ENCODE data around the gene ATXN1L. TPM values are rescaled to one million over a fixed set of nuclear protein-coding genes. Genes with fewer than 3 reads are reported as not detected.
A peak's percentile ranks its signal among the peaks of the same experiment; 100 is the strongest.
"Not testable (repeated sequence)": the region's sequence is repeated elsewhere in the genome, so short reads cannot be mapped to it uniquely, and the experiment has no call there.

Gene ATXN1L
- total RNA-seq, 2 donors from 2014 or later: 17.0 to 33.0 TPM

- Mint-ChIP-seq H3K36me3 (peaks cover 0 to 14% of the 10 kb centered on the region in 2 donors), H3K27ac (no peak overlapping the region), H3K9me3 (no peaks in the 10 kb centered on the region)
- ATAC-seq (no peak), DNase-seq (ENCODE audit: low spot score in 2 of 2) (no peak)
Observed at GRCh38 chr16:71843572-71843971, 2.2 kb upstream of the ATXN1L start.

- Mint-ChIP-seq H3K36me3 (peaks cover 5 to 16% of the 10 kb centered on the region in 2 donors), H3K9me3 (no peaks in the 10 kb centered on the region), H3K27ac (peak overlapping the region; percentile 91 to 96)
- ATAC-seq (no peak), DNase-seq (ENCODE audit: low spot score in 2 of 2) (peak in 1 of 2 donors; percentile 17)
Observed at GRCh38 chr16:71846431-71846830, 655 bp downstream of the ATXN1L start.

DNA sequence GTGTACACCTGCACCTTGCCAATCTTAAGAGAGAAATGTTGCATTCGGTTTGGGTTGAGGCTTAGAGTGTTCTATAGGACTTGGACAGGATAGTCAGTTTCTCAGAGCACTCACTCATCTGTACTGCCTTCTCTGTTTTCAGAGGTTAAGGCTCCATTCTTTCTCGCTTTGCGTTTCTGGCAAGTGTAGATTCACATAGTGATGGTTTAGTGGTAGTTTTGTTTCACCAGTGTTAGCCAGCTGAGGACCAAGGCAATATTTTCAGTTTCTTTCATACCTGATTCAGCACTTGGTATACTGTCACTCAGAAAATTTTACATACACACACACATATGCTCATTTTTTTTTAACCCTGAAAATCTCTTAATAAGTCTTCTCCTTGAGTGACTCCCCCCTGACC is 1.3 kb downstream of the ATXN1L start:
- no peak for DNase-seq (ENCODE audit: low spot score in 2 of 2)
- no peaks in the 10 kb centered on the region for H3K9me3 Mint-ChIP-seq
- H3K27ac Mint-ChIP-seq: peak overlapping the region; percentile 85 to 96
- ATAC-seq: no peak
- H3K36me3 Mint-ChIP-seq: peaks cover 5 to 16% of the 10 kb centered on the region in 2 donors

- Mint-ChIP-seq H3K36me3 (peaks cover 11 to 16% of the 10 kb centered on the region in 2 donors), H3K27ac (no peak overlapping the region), H3K9me3 (no peaks in the 10 kb centered on the region)
- ATAC-seq (no peak), DNase-seq (ENCODE audit: low spot score in 2 of 2) (no peak)
Observed at GRCh38 chr16:71848622-71849021, 2.8 kb downstream of the ATXN1L start.

DNA sequence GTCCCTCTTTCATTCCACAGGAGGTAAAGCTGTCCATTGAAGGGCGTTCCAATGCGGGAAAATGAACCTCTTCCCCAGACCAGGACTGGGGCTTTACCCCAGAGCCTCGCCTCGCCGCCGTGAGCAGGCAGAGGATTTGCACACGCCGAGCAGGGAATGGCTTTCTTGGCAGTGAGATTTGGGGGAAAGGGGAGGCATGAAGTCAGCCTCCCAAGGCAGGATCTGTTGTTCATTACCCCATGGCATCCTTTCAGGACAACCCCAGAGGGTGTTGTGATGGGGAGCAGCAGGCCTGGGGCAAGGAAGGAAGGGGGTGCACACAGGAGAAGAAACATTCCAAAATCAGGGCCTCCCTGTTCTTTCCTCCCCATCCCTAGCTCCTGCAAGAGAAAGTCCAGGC is 6.0 kb downstream of the ATXN1L start:
- Mint-ChIP-seq H3K9me3 (no peaks in the 10 kb centered on the region), H3K27ac (no peak overlapping the region), H3K36me3 (peaks cover 9 to 11% of the 10 kb centered on the region in 2 donors)
- DNase-seq (ENCODE audit: low spot score in 2 of 2) (no peak), ATAC-seq (no peak)

GRCh38 chr16:71852158-71852557 is 6.4 kb downstream of the ATXN1L start:
- Mint-ChIP-seq H3K27ac (no peak overlapping the region), H3K36me3 (peaks cover 9 to 11% of the 10 kb centered on the region in 2 donors), H3K9me3 (no peaks in the 10 kb centered on the region)
- DNase-seq (ENCODE audit: low spot score in 2 of 2) (no peak), ATAC-seq (no peak)

GRCh38 chr16:71852561-71852960 is 6.8 kb downstream of the ATXN1L start:
- Mint-ChIP-seq H3K9me3 (no peaks in the 10 kb centered on the region), H3K36me3 (peaks cover 9 to 11% of the 10 kb centered on the region in 2 donors), H3K27ac (peak overlapping the region; percentile 43 to 56)
- DNase-seq (ENCODE audit: low spot score in 2 of 2) (no peak), ATAC-seq (no peak)

- DNase-seq (ENCODE audit: low spot score in 2 of 2) (no peak), ATAC-seq (no peak)
- Mint-ChIP-seq H3K9me3 (no peaks in the 10 kb centered on the region), H3K27ac (peak overlapping the region; percentile 43 to 65), H3K36me3 (peaks cover 4 to 11% of the 10 kb centered on the region in 2 donors)
Observed at GRCh38 chr16:71853413-71853812, 7.6 kb downstream of the ATXN1L start.

DNA sequence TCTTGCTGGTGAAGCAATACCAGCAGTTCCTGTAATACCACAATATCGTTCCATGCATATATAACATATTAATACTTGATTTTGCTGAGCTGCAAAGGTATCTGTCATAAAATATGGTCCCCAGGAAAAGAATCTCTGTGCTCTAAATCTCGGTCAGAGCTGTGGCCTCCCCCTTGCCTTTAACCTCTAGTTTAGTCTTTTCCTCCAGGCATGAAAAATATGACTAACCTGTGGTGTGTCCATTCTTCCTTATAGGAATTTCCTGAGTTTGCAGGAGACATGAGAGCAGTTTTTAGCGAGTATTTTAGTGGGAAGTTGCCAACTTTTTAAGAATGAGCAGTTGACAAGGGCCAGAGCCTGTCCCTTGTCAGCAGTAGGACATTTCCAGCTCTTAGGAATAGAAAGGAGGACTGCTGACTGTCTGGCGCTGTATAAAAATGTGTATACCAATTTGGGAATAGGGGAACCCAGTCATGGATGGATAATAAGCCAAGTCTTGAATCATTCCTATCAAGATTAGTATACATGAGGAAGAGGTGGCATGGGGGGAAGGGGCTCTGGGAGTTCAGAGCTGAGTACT is 8.7 kb downstream of the ATXN1L start:
- no peak for ATAC-seq
- Mint-ChIP-seq H3K9me3 (no peaks in the 10 kb centered on the region), H3K36me3 (peaks cover 0 to 11% of the 10 kb centered on the region in 2 donors), H3K27ac (peak overlapping the region in 1 of 2 donors; percentile 43)
- DNase-seq (ENCODE audit: low spot score in 2 of 2): no peak

- peak; percentile 65 to 87 for ATAC-seq
- Mint-ChIP-seq H3K27ac (peak overlapping the region in 1 of 2 donors; percentile 10), H3K9me3 (no peaks in the 10 kb centered on the region), H3K36me3 (peaks cover 0 to 6% of the 10 kb centered on the region in 2 donors)
- DNase-seq (ENCODE audit: low spot score in 2 of 2): peak in 1 of 2 donors; percentile 33
Observed at GRCh38 chr16:71855937-71856662, 10.3 kb downstream of the ATXN1L start.

DNA sequence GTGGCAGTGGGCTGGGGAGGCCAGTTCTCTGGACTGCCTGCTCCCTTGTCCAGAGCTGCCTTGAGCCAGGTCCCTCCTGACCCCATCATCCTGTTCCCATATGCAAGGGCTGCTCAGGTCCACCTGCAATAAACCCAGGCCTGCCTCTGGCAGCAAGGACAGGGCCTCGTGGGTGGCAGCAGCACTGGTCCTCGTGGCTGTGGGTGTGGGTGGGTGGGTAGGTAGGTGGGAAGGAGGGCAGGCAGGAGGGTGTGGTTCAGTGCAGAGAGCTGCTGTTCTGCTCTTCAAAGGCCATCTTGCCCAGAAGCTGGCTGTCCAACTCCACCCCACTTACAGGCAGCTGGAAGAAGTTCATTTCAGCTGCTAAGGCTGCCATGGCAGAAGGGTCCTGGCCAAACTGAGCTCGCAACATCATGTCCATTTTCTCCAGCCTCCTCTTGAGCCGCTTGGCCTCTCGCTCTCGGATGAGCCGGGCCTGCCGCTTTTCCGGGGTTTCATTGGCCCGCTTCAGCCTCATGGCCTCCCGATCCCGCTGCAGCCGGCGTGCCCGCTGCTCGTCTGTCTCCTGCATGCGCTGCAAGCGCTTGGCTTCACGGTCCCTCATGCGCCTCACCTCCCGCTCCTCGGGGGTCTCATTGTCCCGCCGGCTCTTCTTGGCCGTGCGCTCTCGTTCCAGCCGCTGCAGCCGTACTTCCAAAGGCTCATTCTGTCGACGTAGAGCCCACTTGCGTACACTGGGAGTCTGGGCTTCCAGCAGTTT is 14.2 kb downstream of the ATXN1L start:
- Mint-ChIP-seq H3K27ac (no peak overlapping the region), H3K36me3 (no peaks in the 10 kb centered on the region), H3K9me3 (no peaks in the 10 kb centered on the region)

DNA sequence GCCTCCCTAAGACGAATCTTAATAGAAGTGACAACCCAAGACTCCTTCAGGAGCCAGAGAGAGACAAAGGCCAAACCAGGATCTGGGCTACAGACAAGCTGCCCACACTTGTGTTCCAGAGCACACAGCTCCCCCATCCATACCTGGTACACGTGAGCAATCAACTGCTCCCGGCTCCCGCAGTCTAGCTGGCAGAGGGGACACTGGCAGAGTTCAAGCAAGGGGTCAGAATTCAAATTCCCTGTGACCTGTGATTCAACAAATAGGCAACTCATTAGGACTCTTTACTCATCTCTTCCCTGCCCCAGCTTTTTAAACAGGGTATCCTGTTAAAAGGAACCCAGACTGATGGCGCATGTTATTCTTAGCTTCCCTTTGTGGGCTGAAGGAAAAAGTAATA is 18.2 kb downstream of the ATXN1L start:
- DNase-seq (ENCODE audit: low spot score in 2 of 2) (no peak), ATAC-seq (no peak)
- no peak overlapping the region for H3K27ac Mint-ChIP-seq
- no peaks in the 10 kb centered on the region for H3K36me3 Mint-ChIP-seq
- no peaks in the 10 kb centered on the region for H3K9me3 Mint-ChIP-seq

More for the DNA sequence above, 14.2 kb downstream of the ATXN1L start:
- no peak for ATAC-seq
- DNase-seq (ENCODE audit: low spot score in 2 of 2): no peak

DNA sequence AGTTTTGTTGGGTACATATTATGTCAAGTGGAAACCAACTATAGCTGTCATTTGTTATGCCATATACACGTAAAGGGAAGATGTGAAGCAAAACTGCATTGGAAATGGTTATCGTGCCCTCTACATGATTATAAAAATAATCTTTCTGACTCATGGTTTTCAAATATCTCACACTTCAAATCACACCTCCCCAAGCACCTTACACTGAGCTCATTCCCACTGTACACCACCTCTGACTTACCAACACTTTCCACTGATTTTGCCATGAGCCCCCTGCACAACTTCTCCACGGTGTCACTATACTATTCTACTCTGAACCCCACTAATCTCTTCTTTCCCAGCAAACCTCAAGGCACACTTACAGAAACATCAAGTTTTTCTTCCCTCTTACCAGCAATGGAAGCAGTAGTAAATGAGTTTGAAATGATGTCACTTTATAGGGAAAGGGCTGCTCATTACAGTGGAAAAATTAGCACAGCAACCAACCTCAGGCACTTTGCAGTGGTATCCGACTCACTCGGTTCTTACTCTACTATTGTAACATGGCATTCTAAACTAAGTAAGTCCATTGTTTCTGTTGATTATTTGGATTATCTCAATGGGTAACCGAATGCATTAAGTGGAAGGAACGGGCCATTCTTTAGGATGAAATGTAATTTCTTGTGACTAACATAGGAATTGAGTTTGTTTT is 19.5 kb downstream of the ATXN1L start:
- no peaks in the 10 kb centered on the region for H3K9me3 Mint-ChIP-seq
- DNase-seq (ENCODE audit: low spot score in 2 of 2) (no peak), ATAC-seq (peak; percentile 64 to 81)
- H3K27ac Mint-ChIP-seq: no peak overlapping the region
- peaks cover 0 to 7% of the 10 kb centered on the region in 2 donors for H3K36me3 Mint-ChIP-seq

DNA sequence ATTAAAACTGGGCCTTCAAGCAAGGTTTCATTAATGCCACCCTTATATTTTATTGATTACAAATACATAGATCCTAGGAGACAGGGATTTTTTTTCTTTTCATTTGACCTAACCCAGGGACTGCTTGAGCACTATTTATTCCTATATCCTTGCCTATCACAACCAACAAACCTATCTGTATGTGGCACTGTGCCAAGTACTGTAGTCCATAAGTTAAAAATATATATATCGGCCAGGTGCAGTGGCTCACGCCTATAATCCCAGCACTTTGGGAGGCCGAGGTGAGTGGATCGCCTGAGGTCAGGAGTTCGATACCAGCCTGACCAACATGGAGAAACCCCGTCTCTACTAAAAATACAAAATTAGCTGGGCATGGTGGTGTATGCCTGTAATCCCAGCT is 21.4 kb downstream of the ATXN1L start:
- not testable (repeated sequence) for ATAC-seq; H3K9me3 Mint-ChIP-seq; H3K27ac Mint-ChIP-seq; H3K36me3 Mint-ChIP-seq; DNase-seq (ENCODE audit: low spot score in 2 of 2)

DNA sequence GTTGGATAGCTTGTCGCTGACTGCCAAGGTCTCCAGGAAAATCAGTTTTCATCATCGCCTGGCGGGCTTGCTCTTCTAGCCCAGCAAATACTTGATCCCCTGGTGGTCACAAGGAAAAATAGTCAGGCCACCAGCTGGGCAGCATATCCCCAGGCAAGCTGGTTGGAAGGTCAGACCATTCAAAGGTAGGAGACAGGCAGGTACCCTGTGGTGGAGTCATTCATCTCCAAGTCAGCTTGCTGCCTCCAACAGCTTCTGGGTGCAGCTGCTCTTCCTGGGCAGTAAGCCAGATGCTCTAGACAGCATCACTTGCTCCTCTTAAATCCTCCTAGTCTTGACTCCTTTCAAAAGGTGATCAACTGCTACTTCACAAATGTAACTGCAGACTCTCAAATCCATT is 22.2 kb downstream of the ATXN1L start:
- no peak for DNase-seq (ENCODE audit: low spot score in 2 of 2)
- Mint-ChIP-seq H3K27ac (no peak overlapping the region), H3K9me3 (no peaks in the 10 kb centered on the region), H3K36me3 (peaks cover 0 to 7% of the 10 kb centered on the region in 2 donors)
- no peak for ATAC-seq

DNA sequence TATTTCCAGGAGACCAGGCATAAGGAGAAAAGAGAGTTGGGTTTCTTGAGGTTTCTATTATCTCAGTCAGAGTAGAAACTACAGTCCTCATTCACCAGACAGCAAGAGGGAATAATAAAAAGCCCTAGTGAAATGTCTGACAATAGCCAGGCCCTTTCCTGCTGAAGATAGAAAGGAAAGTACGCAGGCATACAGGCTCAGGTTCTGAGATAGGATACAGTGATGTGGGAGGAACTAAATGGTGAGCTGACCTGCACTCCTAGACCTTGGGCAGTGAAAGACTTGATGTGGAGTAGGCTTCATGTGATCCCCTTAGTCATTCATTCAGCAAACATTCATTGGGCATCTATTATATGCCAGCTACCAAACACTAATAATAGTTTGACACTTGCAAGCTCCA is 23.3 kb downstream of the ATXN1L start:
- ATAC-seq (no peak), DNase-seq (ENCODE audit: low spot score in 2 of 2) (no peak)
- no peak overlapping the region for H3K27ac Mint-ChIP-seq
- H3K36me3 Mint-ChIP-seq: peaks cover 0 to 7% of the 10 kb centered on the region in 2 donors
- no peaks in the 10 kb centered on the region for H3K9me3 Mint-ChIP-seq

- H3K9me3 Mint-ChIP-seq: no peaks in the 10 kb centered on the region
Observed at GRCh38 chr16:71870818-71871217, 25.0 kb downstream of the ATXN1L start.

More at GRCh38 chr16:71870818-71871217, 25.0 kb downstream of the ATXN1L start:
- Mint-ChIP-seq H3K27ac (no peak overlapping the region), H3K36me3 (peaks cover 0 to 7% of the 10 kb centered on the region in 2 donors)
- DNase-seq (ENCODE audit: low spot score in 2 of 2): no peak
- peak; percentile 26 to 64 for ATAC-seq
